ENCODE data around the gene PRR32. TPM values are rescaled to one million over a fixed set of nuclear protein-coding genes. Genes with fewer than 3 reads are reported as not detected.

PRR32 gene
- total and polyA plus RNA-seq, 9 donors: 0.46 TPM; not detected in 8

- TF ChIP-seq POLR2A (IDR thresholded peaks at IDR 0.05) (no peak), EP300 (IDR thresholded peaks at IDR 0.05) (no peak), CTCF (IDR thresholded peaks at IDR 0.05) (no peak)
- Histone ChIP-seq H3K4me1 (ENCODE audit: insufficient read depth) (no peaks in the 10 kb centered on the region), H3K36me3 (no peaks in the 10 kb centered on the region), H3K4me3 (no peak overlapping the region), H3K27ac (no peak overlapping the region), H3K9me3 (no peaks in the 10 kb centered on the region), H3K27me3 (no peaks in the 10 kb centered on the region)
- 29 to 40% (median 32%) methylated on average over 1 of the region's 1 CpG for whole genome bisulfite sequencing, 3 donors
- intact Hi-C loops (cut with DNase I): no loop called here
- no peak for DNase-seq
Measured at GRCh38 chrX:126815806-126816205, 3.7 kb upstream of the PRR32 start.

GRCh38 chrX:126820700-126821420 lies 1.3 kb downstream of the PRR32 start:
- intact Hi-C loops (cut with DNase I): no loop called here
- H3K9me3 ChIP-seq: no peaks in the 10 kb centered on the region
- 71 to 77% (median 72%) methylated on average over 13 of the region's 13 CpGs for WGBS, 3 donors

GRCh38 chrX:126824338-126825007 lies 4.9 kb downstream of the PRR32 start:
- Histone ChIP-seq H3K27ac (no peak overlapping the region), H3K9me3 (no peaks in the 10 kb centered on the region), H3K4me1 (ENCODE audit: insufficient read depth) (no peaks in the 10 kb centered on the region), H3K27me3 (no peaks in the 10 kb centered on the region), H3K36me3 (no peaks in the 10 kb centered on the region), H3K4me3 (no peak overlapping the region)
- no peak for TF ChIP-seq CTCF (IDR thresholded peaks at IDR 0.05)
- no peak for TF ChIP-seq EP300 (IDR thresholded peaks at IDR 0.05)
- TF ChIP-seq POLR2A (IDR thresholded peaks at IDR 0.05): no peak
- intact Hi-C loops (cut with DNase I): no loop called here
- no peak for DNase-seq
- WGBS, 3 donors: 58% methylated on average over 2 of the region's 2 CpGs

More at GRCh38 chrX:126820700-126821420, 1.3 kb downstream of the PRR32 start:
- no peaks in the 10 kb centered on the region for H3K4me1 ChIP-seq (ENCODE audit: insufficient read depth)
- TF ChIP-seq POLR2A (IDR thresholded peaks at IDR 0.05) (no peak), CTCF (IDR thresholded peaks at IDR 0.05) (no peak), EP300 (IDR thresholded peaks at IDR 0.05) (no peak)
- H3K27me3 ChIP-seq: no peaks in the 10 kb centered on the region
- no peaks in the 10 kb centered on the region for H3K36me3 ChIP-seq
- no peak overlapping the region for H3K27ac ChIP-seq
- no peak for DNase-seq
- no peak overlapping the region for H3K4me3 ChIP-seq

- H3K36me3 ChIP-seq: no peaks in the 10 kb centered on the region
- WGBS, 3 donors: 23 to 32% (median 30%) methylated on average over 1 of the region's 1 CpG
- TF ChIP-seq POLR2A (IDR thresholded peaks at IDR 0.05): no peak
- no peak for TF ChIP-seq EP300 (IDR thresholded peaks at IDR 0.05)
- TF ChIP-seq CTCF (IDR thresholded peaks at IDR 0.05): no peak
- H3K4me3 ChIP-seq: no peak overlapping the region
- intact Hi-C loops (cut with DNase I): no loop called here
- DNase-seq: no peak
- H3K27me3 ChIP-seq: no peaks in the 10 kb centered on the region
- H3K9me3 ChIP-seq: no peaks in the 10 kb centered on the region
- H3K27ac ChIP-seq: no peak overlapping the region
- no peaks in the 10 kb centered on the region for H3K4me1 ChIP-seq (ENCODE audit: insufficient read depth)
Measured at GRCh38 chrX:126825566-126826193, 6.2 kb downstream of the PRR32 start.

All from ovary (tissue), 9 donors.